SU-DHL-6 (cell line): Measurements from ENCODE around the gene USP54.

Experiments
- H2AFZ ChIP-seq: fragments of 200-600 bp; sonication (generic); 2 replicates; pipeline ENCODE4 v1.6.1; 2014; ENCODE audit warnings: low read depth, mild to moderate bottlenecking, moderate library complexity, mixed read lengths, antibody characterized with exemption, low read length; ENCODE audit not compliant: severe bottlenecking
- H3F3A ChIP-seq: fragments of 200-600 bp; shearing (Covaris generic); 2 replicates; pipeline ENCODE4 v1.6.0; 2016; ENCODE audit warnings: antibody characterized with exemption, mild to moderate bottlenecking; ENCODE audit not compliant: insufficient read depth
- H3K27ac ChIP-seq: fragments of 200-600 bp; sonication (generic); 2 replicates; pipeline ENCODE4 v1.5.1; 2016; ENCODE audit warnings: low read depth, mild to moderate bottlenecking, low read length, moderate library complexity, mixed read lengths
- H3K27me3 ChIP-seq: fragments of 200-600 bp; sonication (generic), shearing (Covaris generic); 2 replicates; pipeline ENCODE4 v1.6.0; 2014; ENCODE audit warnings: mild to moderate bottlenecking, low read length
- H3K36me3 ChIP-seq: fragments of 200-600 bp; sonication (generic); 2 replicates; pipeline ENCODE4 v1.6.1; 2014; ENCODE audit warnings: mild to moderate bottlenecking, low read length, mixed read lengths
- H3K4me2 ChIP-seq: fragments of 300-600, 200-600 bp; shearing (Covaris generic), sonication (generic); 2 replicates; pipeline ENCODE4 v1.6.0; 2014; ENCODE audit warnings: low read length, low read depth, mild to moderate bottlenecking; ENCODE audit not compliant: poor library complexity, severe bottlenecking
- H3K4me3 ChIP-seq: fragments of 200-600 bp; sonication (generic); 2 replicates; pipeline ENCODE4 v1.5.1; 2014; ENCODE audit warnings: antibody characterized with exemption, low read length, mild to moderate bottlenecking, mixed read lengths; ENCODE audit not compliant: insufficient read depth, poor library complexity, severe bottlenecking
- H3K79me2 ChIP-seq: fragments of 200-600 bp; sonication (generic); 2 replicates; pipeline ENCODE4 v1.6.1; 2014; ENCODE audit warnings: mild to moderate bottlenecking, low read length, moderate library complexity; ENCODE audit not compliant: insufficient read depth
- H3K9ac ChIP-seq: fragments of 200-600 bp; sonication (generic); 2 replicates; pipeline ENCODE4 v1.7.0; 2014; ENCODE audit warnings: mild to moderate bottlenecking, low read length
- H3K9me2 ChIP-seq: fragments of 200-600 bp; sonication (generic); replicated peaks from 2 replicates; pipeline ENCODE4 v1.6.1; 2014; ENCODE audit warnings: low read length; ENCODE audit not compliant: insufficient read depth
- H3K9me3 ChIP-seq: fragments of 200-600 bp; sonication (generic); 2 replicates; pipeline ENCODE4 v1.6.1; 2014; ENCODE audit warnings: low read length, mixed read lengths; ENCODE audit not compliant: insufficient read depth
- H4K20me1 ChIP-seq: fragments of 200-600 bp; sonication (generic); 2 replicates; pipeline ENCODE4 v1.6.1; 2014; ENCODE audit warnings: low read depth, mild to moderate bottlenecking, antibody characterized with exemption, low read length, moderate library complexity, mixed read lengths
- CTCF ChIP-seq: fragments of 200-600 bp; sonication (generic); IDR thresholded peaks from one replicate; pipeline ENCODE4 v1.5.1; 2017; ENCODE audit warnings: antibody characterized with exemption, mild to moderate bottlenecking, low read length, moderate library complexity; ENCODE audit not compliant: insufficient read depth, poor library complexity, severe bottlenecking
- EZH2phosphoT487 ChIP-seq: fragments of 200-600 bp; sonication (generic), shearing (Covaris generic); conservative IDR thresholded peaks from 2 replicates; pipeline ENCODE4 v1.6.1; 2018; ENCODE audit warnings: mild to moderate bottlenecking, antibody characterized with exemption, low read length, moderate library complexity, mixed read lengths

The USP54 gene

GRCh38 chr10:73449113-73449512 lies 142.0 kb downstream of the USP54 start:
- peaks cover 10% of the 10 kb centered on the region; the same call in 1 of the 2 replicates for H3K36me3 ChIP-seq
- H4K20me1 ChIP-seq: no peaks in the 10 kb centered on the region
- no peak overlapping the region for H3K9ac ChIP-seq
- H3K4me3 ChIP-seq: no peak overlapping the region
- no peak overlapping the region for H3K27ac ChIP-seq
- no peaks in the 10 kb centered on the region for H3K79me2 ChIP-seq
- no peak overlapping the region for H2AFZ ChIP-seq
- no peaks in the 10 kb centered on the region for H3K27me3 ChIP-seq
- H3K4me2 ChIP-seq: no peak overlapping the region
- TF ChIP-seq EZH2phosphoT487 (no peak), CTCF (no peak)
- H3K9me2 ChIP-seq: no peaks in the 10 kb centered on the region
- 0 out of 2 replicates have a peak, but pooled peaks cover 8% of the 10 kb centered on the region for H3F3A ChIP-seq
- H3K9me3 ChIP-seq: no peaks in the 10 kb centered on the region

- no peak for TF ChIP-seq EZH2phosphoT487
- TF ChIP-seq CTCF: no peak
- H3K4me3 ChIP-seq: no peak overlapping the region
- no peaks in the 10 kb centered on the region for H3K9me3 ChIP-seq
These were observed 142.8 kb downstream of the USP54 start for GRCh38 chr10:73448384-73448783.

More at GRCh38 chr10:73448384-73448783, 142.8 kb downstream of the USP54 start:
- Histone ChIP-seq H3K4me2 (no peak overlapping the region), H3F3A (0 out of 2 replicates have a peak, but pooled peaks cover 7% of the 10 kb centered on the region), H2AFZ (no peak overlapping the region), H3K9me2 (no peaks in the 10 kb centered on the region), H4K20me1 (no peaks in the 10 kb centered on the region), H3K79me2 (no peaks in the 10 kb centered on the region), H3K9ac (no peak overlapping the region), H3K36me3 (peaks cover 6% of the 10 kb centered on the region; the same call in 1 of the 2 replicates), H3K27ac (no peak overlapping the region), H3K27me3 (no peaks in the 10 kb centered on the region)
